Nucleus accumbens (tissue), 56 donors: ENCODE data around the gene RNF227.
A peak's percentile ranks its signal among the peaks of the same experiment; 100 is the strongest.

Experiments used
- DNase-seq, 56 donors: peaks; one replicate each; lab custom pipeline; 2025; lab: John Stamatoyannopoulos, UW

Gene RNF227

DNA sequence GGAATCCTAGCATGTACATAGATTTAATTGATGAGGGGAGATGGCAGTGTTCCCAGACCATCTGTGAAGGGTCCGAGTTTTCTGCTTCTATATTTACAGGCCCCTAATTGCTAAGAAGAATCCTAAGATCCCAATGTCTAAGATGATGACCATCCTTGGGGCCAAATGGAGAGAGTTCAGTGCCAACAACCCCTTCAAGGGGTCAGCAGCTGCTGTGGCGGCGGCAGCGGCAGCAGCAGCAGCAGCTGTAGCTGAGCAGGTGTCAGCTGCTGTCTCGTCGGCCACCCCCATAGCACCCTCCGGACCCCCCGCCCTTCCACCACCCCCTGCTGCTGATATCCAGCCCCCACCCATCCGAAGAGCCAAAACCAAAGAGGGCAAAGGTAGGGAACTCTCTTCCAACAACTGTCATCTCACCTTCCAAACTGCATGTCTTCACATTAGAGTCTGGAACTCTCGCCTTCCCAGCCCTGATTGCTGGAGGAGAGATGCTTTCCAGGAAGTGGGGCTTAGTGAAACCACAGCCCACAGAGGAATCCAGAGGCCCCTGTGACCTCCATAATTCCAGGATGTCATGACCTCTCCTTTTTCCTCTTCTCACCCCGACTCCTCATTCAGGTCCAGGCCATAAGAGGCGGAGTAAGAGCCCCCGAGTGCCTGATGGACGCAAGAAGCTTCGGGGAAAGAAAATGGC is 22.8 kb downstream of the RNF227 start:
- no peak for DNase-seq

DNA sequence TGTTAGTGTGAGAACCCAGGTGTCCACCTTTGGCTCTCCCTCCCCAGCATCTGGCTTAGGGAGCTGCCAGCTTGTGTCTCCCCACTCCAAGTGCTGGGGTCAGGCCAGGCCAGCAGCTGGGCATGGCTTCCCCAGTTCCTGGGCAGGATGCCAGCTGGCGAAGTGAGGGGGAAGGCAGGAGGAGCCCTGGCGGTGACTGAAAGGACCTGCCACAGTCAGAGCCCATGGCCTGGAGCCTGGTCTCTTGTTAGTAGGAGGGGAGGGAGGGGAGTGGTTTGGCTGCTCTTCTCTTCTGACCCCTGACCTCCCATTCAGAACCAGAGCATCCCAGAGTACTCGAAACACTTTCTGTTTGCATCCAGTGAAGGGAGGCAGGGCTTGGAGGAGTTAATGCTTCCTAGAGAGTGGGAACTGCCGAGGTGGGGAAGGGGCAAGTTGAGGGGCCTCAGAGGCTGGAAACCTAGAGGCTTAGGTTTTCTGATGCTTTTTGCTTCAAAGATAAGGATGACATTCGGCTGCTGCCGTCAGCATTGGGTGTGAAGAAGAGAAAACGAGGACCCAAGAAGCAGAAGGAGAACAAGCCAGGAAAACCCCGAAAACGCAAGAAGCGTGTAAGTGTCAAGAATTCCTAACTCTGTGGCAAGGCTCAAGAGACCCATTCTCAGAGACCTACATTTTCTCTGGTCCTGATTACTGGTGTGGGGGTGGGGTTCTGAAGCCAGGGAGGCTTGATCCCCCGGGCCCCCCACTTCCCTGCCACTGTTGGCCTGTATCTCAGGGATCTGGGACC is 26.7 kb downstream of the RNF227 start:
- DNase-seq, result peak; percentile 50 to 99 (median 93)

DNA sequence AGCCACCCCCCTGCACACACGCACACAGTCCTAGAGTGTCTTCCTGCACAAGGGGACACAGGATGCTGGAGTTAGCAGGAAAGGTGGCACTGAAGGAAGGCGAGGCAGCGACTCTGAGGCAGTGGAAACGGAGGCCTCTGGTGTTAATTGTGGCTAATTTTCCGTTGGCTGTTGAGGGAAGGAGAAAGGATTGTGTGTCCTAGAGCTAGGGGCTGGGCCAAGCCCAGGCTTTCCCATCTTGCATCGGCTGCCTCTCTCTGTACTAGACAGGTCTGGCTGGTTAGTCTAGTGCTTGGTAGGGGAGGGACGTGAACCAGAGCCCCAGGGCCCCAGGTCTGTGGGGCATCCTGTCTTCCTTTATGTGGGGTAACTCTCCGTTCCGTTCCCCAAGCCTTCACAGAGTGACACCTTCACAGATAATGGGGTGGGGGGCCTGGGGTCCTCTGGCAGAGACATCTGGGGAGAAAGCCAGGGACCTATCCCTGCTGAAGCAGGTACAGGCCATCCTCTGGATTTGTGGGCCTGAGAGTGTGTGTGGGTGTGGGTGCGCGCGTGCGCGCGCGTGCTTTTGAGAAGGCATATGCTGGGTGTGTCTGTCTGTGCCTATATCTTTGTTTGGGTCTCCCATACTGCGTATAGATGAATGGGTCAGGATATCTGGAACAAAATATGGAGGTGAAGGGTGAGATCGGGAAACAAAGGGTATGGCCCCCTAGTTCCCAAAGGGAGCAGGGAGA is 27.7 kb downstream of the RNF227 start, which contains the start of gene CHD3:
Gene CHD3 (plus strand): TSS at position 606 of the 737 bp plus-strand sequence. CDS start 212 bp downstream, outside the sequence.
- peak in 8 of 56 donors; percentile 9 to 40 (median 22) for DNase-seq

DNA sequence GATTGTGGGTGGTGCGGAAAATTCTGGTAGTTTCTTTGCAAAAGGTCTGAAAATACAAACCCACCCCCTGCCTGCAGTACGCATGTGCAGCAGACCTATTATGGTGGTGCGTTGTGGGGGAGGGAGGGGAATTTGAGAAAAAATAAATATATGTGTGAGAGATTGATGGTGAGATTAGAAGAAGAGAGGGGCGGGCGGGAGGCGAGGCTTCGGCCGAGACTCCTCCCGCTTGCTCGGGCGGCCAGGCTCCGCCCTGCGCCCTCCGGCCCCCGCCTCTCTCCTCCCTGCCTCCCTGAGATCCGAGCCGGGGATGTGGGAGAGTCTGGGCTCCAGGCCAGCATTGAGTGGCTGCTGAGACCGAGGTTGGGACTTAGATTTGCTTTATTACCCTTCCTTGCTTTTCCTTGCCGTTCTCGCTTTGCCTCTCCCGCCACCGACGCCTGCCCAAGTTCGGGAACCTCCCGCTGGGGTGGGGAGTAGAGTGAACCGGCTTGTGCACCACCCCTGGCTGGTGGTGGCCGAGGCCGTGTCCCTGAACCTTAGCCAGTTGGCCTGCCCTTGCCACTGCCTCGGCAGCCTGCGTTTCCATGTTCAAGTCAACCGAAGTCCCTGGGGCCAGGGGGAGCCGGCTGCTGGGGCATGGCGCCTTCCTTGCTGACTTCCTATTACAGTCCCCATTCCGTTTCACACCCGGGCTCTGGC is 28.5 kb downstream of the RNF227 start:
- DNase-seq, result peak in 55 of 56 donors; percentile 34 to 93 (median 80)

DNA sequence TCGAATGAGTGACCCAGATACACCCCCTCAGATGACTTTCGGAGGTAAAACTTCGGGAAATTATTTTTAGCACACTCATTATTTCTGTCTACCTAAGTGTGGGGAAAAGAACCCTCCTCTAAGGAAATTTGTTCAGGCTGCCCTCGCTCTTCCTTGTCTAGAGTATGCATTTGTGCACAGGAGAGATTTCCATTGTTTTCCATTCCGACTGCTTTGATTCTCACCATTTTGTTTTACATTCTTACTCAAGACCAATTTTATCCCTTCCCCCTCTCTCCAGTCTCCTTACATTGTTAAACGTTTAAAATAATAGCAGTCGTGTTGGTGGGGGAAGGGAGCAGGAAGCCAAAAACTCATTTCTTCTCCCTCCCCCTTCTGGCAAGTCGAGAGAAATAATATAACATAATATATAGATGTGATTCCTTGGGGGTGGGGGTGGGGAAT is 29.0 kb downstream of the RNF227 start:
- DNase-seq, result no peak

DNA sequence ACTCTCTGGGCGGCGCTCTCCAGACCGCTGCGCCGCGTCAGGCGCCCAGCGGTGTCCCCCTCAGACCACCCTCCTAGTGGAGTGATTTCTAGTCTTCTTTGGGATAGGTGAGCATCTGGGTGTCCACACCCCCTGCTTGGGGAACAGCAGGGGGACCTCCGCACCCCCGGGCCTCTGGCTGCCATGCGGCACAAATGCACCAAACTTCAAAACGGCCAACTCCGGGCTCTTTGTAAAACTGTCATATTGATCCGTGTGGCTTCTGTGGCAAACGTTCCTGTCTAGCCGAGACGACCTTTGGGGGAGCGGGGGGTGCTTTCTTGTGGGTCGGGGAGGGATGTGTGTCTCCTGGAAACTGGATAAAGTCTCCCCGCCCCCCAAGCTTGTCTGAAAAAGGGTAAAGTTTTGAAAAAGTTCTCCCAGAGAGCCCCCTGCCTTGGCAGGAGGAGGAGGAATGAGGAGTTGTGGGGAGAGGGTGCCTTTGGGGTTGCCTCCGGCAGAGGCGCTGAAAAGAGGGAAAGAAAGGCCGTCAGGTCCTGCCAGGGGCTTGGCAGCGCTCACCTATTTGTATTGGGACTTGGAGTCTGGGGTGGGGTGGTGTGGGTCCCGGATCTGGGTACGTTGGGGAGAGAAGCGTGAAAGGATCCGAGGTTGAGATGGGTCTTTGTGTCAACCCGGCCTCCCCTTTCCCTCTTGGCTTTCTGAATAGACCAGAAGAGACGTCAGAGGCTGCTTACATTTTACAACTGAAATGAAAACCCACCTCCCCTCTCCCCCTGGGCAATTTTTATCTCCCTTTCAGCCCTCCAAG is 29.7 kb downstream of the RNF227 start:
- DNase-seq, result peak in 4 of 56 donors; percentile 14 to 45 (median 24)

DNA sequence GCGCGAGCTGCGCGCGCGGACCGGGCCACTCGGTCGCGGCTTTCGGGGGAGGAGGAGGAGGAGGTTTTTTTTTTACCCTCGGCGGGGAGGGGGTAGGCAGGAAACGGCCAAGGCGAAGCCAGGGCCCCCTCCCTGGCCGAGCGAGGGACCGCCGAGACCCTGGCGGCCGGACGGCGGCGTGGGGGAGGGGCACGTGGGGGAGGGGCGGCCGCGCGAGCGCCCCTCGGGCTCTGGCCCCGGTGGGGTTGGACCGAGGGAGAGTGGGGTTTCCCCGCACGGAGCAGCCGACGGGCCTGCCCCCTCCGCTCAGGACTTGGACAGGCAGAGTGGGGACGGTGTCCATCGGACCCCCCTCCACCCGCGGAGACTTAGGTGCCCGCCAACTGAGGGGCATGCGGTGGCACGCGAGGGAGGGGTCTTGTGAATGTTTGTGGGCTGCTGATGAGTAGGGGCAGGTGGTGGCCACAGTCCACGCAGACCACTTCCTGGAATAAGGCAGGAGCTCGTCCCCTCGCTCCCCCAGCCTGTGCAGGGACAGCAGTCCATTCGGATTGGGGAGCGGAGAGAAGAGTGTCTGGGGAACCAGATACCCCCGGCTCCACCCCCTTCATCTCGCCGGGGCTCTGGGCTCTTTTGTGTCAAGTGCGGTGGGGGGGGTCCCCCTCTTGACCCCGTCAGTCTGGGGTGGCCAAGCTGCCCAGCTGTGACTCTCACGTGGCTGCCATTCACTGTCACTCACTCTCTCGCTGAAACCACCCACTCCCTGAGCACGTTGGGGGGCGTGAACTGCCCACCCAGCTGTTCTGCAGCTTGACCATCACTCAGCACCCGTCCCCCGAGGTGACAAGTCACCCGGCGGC is 30.5 kb downstream of the RNF227 start:
- DNase-seq, result peak in 11 of 56 donors; percentile 4 to 55 (median 24)

DNA sequence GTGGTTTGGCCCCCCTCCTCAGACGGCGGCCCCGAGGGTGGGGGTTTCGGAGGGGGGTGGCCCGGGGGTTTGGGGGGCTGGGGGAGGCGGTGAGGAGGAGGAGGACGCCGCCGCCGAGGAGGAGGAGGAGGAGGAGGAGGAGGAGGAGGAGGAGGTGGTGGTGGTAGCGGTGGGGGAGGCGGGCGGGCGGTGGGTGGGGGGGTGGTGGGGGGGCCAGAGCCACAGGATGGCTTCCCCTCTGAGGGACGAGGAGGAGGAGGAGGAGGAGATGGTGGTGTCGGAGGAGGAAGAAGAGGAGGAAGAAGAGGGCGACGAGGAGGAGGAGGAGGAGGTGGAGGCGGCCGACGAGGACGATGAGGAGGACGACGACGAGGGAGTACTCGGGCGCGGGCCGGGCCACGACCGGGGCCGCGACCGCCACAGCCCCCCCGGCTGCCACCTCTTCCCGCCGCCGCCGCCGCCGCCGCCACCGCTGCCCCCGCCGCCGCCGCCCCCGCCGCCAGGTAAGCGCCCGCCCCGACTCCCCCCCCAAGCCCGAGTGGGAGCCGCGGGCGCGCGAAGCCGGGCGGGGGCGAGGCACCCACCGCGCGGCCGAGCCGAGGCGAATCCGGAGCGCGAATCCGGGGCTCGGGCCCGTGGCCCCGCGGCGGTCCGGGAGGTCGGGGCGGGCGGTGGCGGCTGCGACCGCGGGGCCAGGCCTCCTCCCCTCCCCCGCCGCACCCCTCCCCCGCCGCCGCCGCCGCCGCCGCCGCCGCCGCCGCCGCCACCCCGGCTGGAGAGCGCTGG is 31.3 kb downstream of the RNF227 start:
- peak in 1 of 56 donors; percentile 44 for DNase-seq

DNA sequence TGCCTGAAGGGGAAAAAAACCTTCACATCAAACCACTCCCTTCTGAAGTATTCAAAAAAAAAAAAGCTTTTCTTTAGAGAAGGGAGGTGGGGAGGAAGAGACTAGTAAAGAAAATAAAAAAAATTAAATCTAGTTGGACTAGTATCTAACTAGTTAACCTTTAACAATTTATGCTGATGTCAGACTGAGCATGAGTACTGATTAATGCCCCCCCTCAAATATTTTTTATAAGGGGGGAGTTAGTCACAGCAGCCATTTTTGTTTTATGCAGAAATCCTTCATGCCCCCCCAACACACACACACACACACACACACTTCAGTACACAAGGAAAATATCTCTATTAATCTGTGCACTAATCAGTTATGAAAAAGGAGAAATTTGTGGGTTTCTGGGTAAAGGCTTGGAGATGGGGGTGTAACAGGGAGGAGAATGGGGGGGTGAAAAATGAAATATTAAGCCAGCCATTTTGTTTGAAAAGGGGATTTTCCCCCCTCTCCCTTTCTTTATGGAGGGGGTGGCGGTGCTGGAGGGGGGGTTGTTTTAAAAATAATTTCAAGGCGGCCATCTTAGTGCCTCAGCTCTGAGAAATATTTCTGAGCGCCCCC is 32.2 kb downstream of the RNF227 start:
- no peak for DNase-seq

DNA sequence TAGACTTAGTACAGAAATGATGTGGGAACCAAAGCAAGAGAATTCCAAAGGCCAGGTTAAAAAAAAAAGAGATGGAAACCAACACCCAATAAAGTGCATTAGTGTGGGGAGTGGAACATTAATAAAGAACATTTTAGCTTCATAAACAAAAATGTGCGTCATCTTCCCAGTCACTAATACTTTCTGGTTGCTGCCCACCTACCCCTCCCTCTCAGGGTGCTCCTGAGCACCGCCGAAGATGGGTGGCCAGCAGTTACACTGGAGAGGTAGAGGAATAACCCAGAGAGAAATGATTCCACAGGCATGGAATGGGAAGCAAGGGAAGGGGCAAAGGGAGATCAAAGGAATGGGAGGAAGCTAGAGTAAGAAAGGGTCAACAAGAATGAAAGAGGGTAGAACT is 33.5 kb downstream of the RNF227 start:
- DNase-seq, result no peak

DNA sequence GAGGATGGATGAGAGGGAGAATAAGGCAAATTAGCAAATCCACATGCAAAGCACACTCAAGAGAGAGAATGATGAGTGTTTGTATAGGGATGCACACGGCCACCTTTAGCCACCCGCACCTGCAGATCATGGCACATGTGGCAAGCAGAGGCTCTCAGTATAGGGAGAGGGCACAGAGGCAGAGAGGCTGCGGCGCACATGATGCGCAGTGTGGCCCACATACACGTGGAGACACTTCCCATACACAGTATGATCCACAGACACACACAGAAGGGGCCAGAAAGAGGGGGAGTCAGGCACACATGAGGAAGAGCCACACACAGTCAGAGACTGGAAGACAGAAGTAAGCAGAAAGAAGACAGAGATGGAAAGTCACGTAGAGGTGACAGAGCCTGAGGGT is 34.0 kb downstream of the RNF227 start:
- DNase-seq, result no peak

DNA sequence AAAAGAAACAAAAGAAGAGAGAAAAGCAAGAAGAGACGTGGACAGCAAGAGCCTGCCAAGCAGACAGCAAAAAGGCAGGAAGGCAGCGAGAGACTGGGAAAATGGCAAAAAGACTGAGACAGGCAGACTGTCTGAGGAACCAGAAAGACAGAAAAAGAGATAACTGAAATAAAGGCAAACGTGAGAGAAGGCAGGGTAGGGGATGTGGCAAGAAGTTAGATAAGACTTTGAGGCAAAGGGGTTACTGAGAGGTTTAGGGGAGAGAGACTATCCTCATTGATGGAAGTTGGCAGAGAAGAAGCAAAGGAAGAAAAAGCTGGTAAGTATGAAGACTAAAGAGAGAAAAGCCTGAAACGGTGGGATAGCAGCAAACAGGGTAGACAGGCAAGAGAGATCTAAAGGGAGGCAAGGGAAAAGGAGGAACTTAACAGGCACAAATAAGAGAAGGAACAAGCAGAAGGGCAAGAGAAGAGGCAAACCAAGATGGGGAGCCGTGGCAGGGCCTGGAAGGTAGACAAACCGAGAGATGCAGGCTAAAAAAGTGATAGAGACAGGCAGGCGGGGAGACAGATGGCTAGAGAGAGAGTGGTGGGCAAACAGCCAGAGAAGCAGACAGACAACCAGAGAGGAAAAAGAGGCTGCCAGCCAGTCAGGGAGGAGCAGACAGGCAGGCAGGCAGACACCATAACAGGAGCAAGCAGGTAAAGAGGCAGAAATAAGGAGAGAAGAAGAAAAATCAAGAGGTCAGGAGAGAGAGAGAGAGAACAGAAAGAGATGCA is 34.6 kb downstream of the RNF227 start:
- DNase-seq, result no peak

GRCh38 chr17:7880076-7880868 is 35.8 kb downstream of the RNF227 start:
- DNase-seq, result no peak

- no peak for DNase-seq
These were observed 37.9 kb downstream of the RNF227 start for GRCh38 chr17:7878234-7878633.

DNA sequence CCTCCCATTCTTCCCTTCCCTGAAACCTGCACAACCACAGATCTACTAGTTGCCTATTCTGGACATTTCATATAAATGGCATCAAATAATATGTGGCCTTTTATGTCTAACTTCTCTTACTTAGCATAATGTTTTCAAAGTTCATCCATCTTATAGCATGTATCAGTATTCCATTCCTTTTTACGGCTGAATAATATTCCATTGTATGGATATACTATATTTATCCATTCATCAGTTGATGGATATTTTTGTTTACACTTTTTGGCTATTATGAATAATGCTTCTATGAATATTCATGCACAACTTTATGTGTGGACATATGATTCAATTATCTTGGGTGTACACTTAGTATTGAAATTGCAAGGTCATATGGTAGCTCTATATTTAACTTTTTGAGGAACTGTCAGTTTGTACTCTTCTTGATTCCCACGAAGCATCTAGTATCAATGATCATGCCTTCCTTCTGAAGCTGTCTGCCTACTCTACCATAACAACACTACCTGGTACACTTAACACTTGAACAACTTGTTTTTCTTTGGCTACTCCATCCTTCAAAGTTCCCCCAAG is 40.2 kb downstream of the RNF227 start:
- DNase-seq, result no peak
